ENCODE data around the gene TAMALIN.
A peak's percentile ranks its signal among the peaks of the same experiment; 100 is the strongest.
"Not testable (repeated sequence)": the region's sequence is repeated elsewhere in the genome, so short reads cannot be mapped to it uniquely, and the experiment has no call there.

TAMALIN gene

GRCh38 chr12:52006726-52007157 is at the start of gene TAMALIN:
TSS of gene TAMALIN (plus strand) at chr12:52006946. CDS start at chr12:52007020, 74 bp downstream.
- peak; percentile 43 for DNase-seq (ENCODE audit: low read depth)

GRCh38 chr12:51958542-51958941 is 48.2 kb upstream of the TAMALIN start:
- DNase-seq (ENCODE audit: low read depth), result no peak

DNA sequence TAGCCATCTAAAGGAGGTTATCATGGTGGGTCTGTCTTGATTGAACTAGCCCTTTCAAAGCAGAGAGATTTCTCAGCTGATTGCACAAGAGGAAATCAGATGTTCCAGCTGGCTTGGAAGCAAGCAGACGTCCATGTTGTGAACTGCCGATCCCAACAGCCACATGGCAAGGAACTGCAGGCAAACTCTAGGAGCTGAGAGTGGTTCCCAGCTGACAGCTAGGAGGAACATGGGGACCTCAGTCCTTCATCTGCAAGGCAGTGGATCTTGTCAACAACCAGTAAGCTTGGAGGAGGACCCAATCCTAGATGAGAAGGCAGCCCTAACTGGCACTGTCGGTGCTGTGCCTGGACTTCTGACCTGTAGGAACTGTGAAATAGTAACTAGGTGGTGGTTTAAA is 47.5 kb upstream of the TAMALIN start:
- peak; percentile 52 for DNase-seq (ENCODE audit: low read depth)

DNA sequence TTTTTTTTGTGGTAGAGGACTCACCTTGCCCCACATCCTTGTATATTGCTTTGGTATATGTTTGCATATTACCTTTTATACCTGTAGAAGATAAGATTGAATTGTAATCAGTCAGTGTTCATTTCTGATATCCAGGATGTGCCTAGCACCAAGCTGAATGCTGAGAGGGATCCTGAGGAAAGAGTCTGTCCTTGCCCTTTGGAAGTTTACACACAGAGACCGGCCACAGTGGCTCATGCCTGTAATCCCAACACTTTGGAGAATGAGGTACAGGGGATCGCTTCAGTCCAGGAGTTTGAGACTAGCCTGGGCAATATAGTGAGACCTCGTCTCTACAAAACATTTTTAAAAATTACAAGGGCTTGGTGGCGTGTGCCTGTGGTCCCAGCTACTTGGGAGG is 46.8 kb upstream of the TAMALIN start:
- no peak for DNase-seq (ENCODE audit: low read depth)

DNA sequence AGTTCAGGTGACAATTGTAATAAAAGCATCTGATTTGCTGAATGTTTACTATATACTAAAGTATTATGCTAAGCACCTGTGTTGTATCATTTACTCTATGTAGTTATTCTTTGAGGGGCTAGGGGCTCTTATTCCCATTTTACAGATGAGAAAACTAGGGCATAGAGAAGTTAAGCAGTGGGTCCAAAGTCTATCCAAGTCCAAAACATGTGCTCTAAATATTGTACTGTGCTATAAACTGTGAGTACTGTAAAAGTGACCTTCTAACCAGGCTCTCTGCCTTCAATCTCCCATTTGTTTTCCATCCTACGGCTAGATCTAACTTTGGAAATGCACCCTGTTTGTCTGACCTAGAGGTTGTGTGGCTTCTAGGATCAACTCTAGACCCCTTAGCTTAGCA is 46.3 kb upstream of the TAMALIN start:
- DNase-seq (ENCODE audit: low read depth), result no peak

- DNase-seq (ENCODE audit: low read depth), result no peak
Measured at GRCh38 chr12:51960890-51961289, 45.9 kb upstream of the TAMALIN start.

DNA sequence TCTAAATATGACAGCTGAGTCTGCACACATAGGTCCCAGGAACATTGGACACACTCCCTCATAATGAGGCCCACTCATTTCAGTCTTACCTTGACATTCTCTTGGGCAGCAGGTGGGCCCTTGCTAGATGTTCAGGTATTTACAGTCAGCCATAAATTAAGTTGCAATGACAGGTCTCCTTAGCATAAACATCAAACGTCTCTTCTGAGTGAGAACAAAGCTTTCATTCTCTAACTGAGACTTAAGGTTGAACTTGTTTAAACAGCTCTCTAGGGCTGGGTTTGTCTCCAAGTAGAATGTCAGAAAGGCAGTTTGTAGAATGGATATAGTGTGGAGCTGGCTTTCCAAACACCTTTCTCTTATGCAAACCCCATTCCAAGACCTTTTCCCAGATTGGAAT is 44.9 kb upstream of the TAMALIN start:
- DNase-seq (ENCODE audit: low read depth), result no peak

- no peak for DNase-seq (ENCODE audit: low read depth)
Measured at GRCh38 chr12:51962737-51963136, 44.0 kb upstream of the TAMALIN start.

GRCh38 chr12:51963477-51963876 is 43.3 kb upstream of the TAMALIN start:
- no peak for DNase-seq (ENCODE audit: low read depth)

DNA sequence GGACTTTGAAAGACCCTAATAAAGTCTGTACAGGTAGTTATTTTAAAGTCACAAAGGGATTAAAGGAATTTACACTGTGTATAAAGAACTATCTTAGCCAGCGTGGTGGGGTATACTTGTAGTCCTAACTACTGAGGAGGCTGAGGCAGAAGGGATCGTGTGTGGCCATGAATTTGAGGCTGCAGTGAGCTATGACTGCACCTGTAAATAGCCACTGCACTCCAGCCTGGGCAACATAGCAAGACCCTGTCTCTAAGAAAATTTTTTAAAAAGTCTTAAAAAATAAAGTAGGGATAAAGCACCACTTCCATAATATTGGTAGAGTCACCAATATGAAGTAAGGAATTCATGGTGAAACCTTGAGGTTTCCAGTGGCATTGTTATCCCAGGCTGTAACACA is 37.1 kb upstream of the TAMALIN start:
- DNase-seq (ENCODE audit: low read depth), result no peak

DNA sequence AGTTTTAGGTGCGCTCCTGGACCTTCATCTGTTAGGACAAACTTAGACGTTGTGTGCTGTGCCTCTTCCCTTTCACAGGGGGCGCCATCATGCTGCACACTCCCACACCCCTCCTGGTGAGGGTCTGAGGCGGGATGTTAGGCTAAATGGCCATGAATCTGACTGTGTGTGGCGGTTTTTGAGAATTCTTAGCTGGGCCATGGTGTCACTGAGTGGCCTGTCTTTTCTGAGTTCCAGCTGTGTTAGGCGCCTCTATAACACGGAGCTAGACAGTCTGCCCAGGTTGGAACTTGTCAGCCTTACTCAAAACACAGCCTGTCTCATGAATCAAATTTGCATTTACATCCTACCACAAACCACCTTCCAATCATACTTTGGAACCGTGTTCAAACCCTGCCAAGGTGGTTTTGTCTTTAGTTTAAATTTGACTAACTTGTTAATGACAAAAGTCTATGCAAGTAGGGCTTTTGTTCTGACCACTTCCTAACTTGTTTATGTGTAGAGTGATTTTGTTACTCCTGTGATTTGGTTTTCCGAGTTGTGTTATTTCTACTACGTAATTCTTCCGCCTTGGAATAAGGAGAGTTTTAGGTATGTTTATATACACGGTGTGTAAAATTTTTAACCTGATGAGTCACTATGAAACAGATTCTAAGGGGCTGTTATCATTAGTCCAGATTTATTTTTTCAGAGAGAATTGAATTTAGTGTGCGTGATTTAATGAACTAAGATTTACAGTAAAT is 35.7 kb upstream of the TAMALIN start:
- DNase-seq (ENCODE audit: low read depth), result no peak

GRCh38 chr12:51971679-51972421 is 34.9 kb upstream of the TAMALIN start:
- no peak for DNase-seq (ENCODE audit: low read depth)

- DNase-seq (ENCODE audit: low read depth), result no peak
Measured at GRCh38 chr12:51972422-51972812, 34.3 kb upstream of the TAMALIN start.

DNA sequence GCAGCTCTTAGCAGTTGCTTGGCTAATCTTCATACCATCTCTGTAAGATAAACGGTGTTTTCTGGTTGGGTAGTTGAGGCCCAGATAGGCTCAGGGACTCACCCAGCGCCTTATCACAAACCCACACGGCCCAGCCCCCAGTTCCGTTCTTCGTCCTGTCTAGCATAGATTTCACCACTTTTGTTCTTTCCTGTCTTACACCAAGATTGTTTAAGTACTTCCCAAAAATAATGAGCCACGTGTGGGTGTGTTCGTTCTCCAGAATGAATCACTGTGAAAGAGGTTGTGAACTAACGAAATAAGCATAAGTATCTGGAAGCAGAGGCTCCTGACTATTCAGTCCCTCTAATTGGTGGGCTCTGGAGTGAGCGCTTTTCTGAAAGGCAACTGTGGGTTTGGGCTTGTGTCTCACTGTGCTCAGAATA is 33.9 kb upstream of the TAMALIN start:
- peak; percentile 52 for DNase-seq (ENCODE audit: low read depth)

GRCh38 chr12:51973560-51973959 is 33.2 kb upstream of the TAMALIN start:
- DNase-seq (ENCODE audit: low read depth), result peak; percentile 59

- DNase-seq (ENCODE audit: low read depth), result no peak
Measured at GRCh38 chr12:51974646-51975045, 32.1 kb upstream of the TAMALIN start.

- no peak for DNase-seq (ENCODE audit: low read depth)
Measured at GRCh38 chr12:51975196-51975595, 31.6 kb upstream of the TAMALIN start.

- DNase-seq (ENCODE audit: low read depth), result no peak
Measured at GRCh38 chr12:51976376-51977160, 30.2 kb upstream of the TAMALIN start.

- DNase-seq (ENCODE audit: low read depth), result no peak
Measured at GRCh38 chr12:51977320-51977753, 29.4 kb upstream of the TAMALIN start.

DNA sequence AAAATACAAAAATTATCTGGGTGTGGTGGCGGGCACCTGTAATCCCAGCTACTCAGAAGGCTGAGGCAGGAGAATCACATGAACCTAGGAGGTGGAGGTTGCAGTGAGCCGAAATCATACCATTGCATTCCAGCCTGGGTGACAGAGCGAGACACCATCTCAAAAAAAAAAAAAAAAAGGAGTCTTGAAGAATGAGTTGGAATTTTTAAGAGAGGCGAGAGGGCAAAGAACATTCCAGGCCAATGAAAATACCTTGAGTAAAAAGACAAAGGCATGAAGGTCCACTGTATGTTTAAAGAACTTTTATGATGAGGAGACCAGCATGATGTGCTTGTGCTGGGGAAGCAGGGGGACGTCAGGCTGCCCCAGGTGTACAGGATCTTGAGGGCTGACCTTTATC is 27.4 kb upstream of the TAMALIN start:
- not testable (repeated sequence) for DNase-seq (ENCODE audit: low read depth)

DNA sequence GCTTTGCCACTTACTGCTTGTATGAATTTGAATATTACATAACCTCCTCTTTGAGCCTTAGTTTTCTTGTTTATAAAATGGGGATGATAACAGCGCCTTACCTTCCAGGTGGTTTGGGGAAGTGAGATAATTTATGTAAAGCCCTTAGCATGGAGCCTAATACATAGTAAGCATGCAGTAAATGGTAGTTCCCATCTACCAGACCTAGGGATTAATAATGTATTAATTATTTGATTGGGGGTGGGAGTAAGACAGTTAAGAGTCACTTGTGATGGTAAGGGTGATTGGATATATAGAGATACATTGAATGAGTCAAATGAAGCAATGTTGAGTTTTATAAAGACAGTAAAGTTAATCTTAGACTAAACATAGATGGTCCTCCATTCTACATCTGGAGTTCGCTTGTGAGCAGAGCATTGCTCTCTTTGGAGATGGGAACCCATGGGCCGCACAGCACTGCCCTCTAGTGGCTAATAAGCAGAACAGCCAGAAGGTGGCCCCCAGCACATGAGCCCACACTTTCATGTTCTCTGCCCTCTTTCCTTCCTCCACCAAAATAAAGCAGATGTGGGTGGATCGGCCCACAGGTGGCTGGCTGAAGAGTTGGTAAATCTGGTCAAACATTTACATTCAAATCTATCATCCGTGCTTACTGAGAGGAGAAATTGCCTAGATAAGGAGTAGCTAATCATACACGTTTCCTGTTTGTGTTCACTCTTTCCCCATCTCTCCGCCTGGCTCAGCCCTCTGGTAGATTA is 26.5 kb upstream of the TAMALIN start:
- DNase-seq (ENCODE audit: low read depth), result peak; percentile 41

GRCh38 chr12:51980809-51981127 is 26.0 kb upstream of the TAMALIN start:
- DNase-seq (ENCODE audit: low read depth), result no peak
